ENCODE results near the gene RASIP1.
A peak's percentile ranks its signal among the peaks of the same experiment; 100 is the strongest.
"Not testable (repeated sequence)": the region's sequence is repeated elsewhere in the genome, so short reads cannot be mapped to it uniquely, and the experiment has no call there.

The RASIP1 gene

GRCh38 chr19:48770266-48770665 lies 29.9 kb upstream of the RASIP1 start:
- Histone ChIP-seq H2AFZ (no peak overlapping the region), H3K79me2 (no peaks in the 10 kb centered on the region), H3K9ac (no peak overlapping the region), H3K4me2 (ENCODE audit: low read length) (no peak overlapping the region), H3K27ac (no peak overlapping the region), H3K4me1 (no peaks in the 10 kb centered on the region), H3K27me3 (ENCODE audit: control insufficient read depth, insufficient read depth, low read length) (no peaks in the 10 kb centered on the region), H3K4me3 (ENCODE audit: low read depth, low read length) (no peak overlapping the region), H3K9me3 (ENCODE audit: control insufficient read depth, low read length) (no peaks in the 10 kb centered on the region), H3K36me3 (ENCODE audit: control insufficient read depth, insufficient read depth, low read length) (no peaks in the 10 kb centered on the region)
- TF ChIP-seq, protein P1, sequence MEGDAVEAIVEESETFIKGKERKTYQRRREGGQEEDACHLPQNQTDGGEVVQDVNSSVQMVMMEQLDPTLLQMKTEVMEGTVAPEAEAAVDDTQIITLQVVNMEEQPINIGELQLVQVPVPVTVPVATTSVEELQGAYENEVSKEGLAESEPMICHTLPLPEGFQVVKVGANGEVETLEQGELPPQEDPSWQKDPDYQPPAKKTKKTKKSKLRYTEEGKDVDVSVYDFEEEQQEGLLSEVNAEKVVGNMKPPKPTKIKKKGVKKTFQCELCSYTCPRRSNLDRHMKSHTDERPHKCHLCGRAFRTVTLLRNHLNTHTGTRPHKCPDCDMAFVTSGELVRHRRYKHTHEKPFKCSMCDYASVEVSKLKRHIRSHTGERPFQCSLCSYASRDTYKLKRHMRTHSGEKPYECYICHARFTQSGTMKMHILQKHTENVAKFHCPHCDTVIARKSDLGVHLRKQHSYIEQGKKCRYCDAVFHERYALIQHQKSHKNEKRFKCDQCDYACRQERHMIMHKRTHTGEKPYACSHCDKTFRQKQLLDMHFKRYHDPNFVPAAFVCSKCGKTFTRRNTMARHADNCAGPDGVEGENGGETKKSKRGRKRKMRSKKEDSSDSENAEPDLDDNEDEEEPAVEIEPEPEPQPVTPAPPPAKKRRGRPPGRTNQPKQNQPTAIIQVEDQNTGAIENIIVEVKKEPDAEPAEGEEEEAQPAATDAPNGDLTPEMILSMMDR (IDR thresholded peaks at IDR 0.05) = no peak

GRCh38 chr19:48768994-48769713 lies 28.7 kb upstream of the RASIP1 start:
- Histone ChIP-seq H3K4me3 (ENCODE audit: low read depth, low read length) (no peak overlapping the region), H3K27me3 (ENCODE audit: control insufficient read depth, insufficient read depth, low read length) (no peaks in the 10 kb centered on the region), H3K4me1 (no peaks in the 10 kb centered on the region), H3K27ac (no peak overlapping the region), H3K9ac (no peak overlapping the region), H3K36me3 (ENCODE audit: control insufficient read depth, insufficient read depth, low read length) (no peaks in the 10 kb centered on the region), H3K79me2 (no peaks in the 10 kb centered on the region), H2AFZ (no peak overlapping the region), H3K4me2 (ENCODE audit: low read length) (no peak overlapping the region), H3K9me3 (ENCODE audit: control insufficient read depth, low read length) (no peaks in the 10 kb centered on the region)
- TF ChIP-seq, protein P1 (IDR thresholded peaks at IDR 0.05) = no peak

GRCh38 chr19:48768171-48768753 lies 27.9 kb upstream of the RASIP1 start:
- not testable (repeated sequence) for H3K27ac ChIP-seq; H3K4me1 ChIP-seq; H3K9ac ChIP-seq; H3K4me2 ChIP-seq (ENCODE audit: low read length); H3K79me2 ChIP-seq; H3K36me3 ChIP-seq (ENCODE audit: control insufficient read depth, insufficient read depth, low read length); H2AFZ ChIP-seq; H3K9me3 ChIP-seq (ENCODE audit: control insufficient read depth, low read length); H3K27me3 ChIP-seq (ENCODE audit: control insufficient read depth, insufficient read depth, low read length); H3K4me3 ChIP-seq (ENCODE audit: low read depth, low read length)

GRCh38 chr19:48765816-48766215 lies 25.4 kb upstream of the RASIP1 start:
- not testable (repeated sequence) for H3K79me2 ChIP-seq; H3K36me3 ChIP-seq (ENCODE audit: control insufficient read depth, insufficient read depth, low read length); H3K27ac ChIP-seq; H3K9ac ChIP-seq; H3K27me3 ChIP-seq (ENCODE audit: control insufficient read depth, insufficient read depth, low read length); H2AFZ ChIP-seq; H3K4me3 ChIP-seq (ENCODE audit: low read depth, low read length); H3K4me1 ChIP-seq; H3K9me3 ChIP-seq (ENCODE audit: control insufficient read depth, low read length); H3K4me2 ChIP-seq (ENCODE audit: low read length)

GRCh38 chr19:48760504-48761205 lies 20.2 kb upstream of the RASIP1 start:
- Histone ChIP-seq H3K27me3 (ENCODE audit: control insufficient read depth, insufficient read depth, low read length) (no peaks in the 10 kb centered on the region), H3K27ac (peak overlapping the region; percentile 62), H3K9ac (no peak overlapping the region), H2AFZ (no peak overlapping the region), H3K4me1 (no peaks in the 10 kb centered on the region), H3K4me3 (ENCODE audit: low read depth, low read length) (no peak overlapping the region), H3K36me3 (ENCODE audit: control insufficient read depth, insufficient read depth, low read length) (no peaks in the 10 kb centered on the region), H3K9me3 (ENCODE audit: control insufficient read depth, low read length) (no peaks in the 10 kb centered on the region), H3K79me2 (no peaks in the 10 kb centered on the region), H3K4me2 (ENCODE audit: low read length) (no peak overlapping the region)
- TF ChIP-seq, protein P1 (IDR thresholded peaks at IDR 0.05) = no peak

Measured in parathyroid adenoma (tissue), 2 donors.